NCI-H1694 (cell line): ENCODE results near the gene COL9A2.

Source experiments
- DNase-seq: peaks from one replicate; lab custom pipeline; 2025; lab: John Stamatoyannopoulos, UW

COL9A2 gene

DNA sequence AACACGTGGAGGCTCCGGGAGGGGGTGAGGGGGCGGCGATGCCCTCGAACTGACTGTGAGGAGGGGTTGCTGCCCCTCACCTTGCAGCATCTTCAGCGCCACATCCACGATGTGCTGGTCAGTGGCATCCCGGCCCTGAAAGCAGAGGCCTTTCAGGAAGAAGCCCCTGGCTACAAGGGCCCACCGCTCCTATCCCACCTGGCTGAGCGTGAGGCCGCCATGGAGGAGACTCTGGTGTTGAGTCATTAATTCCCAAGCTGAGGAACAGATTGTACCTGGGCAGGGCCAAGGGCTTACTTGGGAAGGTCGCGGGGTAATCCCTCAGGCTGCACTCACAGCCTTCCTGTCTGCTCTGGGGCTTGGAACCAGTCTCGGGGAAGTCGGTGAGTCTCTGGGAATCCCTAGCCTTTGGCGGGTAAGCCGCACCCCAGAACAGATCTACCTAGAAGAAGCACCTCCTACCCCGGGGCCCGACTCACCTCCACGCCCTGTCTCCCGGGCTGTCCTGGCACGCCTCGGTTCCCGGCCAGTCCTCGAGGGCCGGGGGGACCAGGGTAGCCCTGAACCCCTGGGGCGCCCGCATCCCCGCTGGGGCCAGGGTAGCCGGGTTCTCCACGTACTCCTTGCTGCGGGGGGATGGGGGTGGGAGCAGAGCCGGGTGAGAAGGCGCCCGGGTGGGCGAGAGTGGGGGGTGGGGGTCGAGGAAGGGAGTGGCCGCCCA, 13.9 kb downstream of the COL9A2 start:
- no peak for DNase-seq

DNA sequence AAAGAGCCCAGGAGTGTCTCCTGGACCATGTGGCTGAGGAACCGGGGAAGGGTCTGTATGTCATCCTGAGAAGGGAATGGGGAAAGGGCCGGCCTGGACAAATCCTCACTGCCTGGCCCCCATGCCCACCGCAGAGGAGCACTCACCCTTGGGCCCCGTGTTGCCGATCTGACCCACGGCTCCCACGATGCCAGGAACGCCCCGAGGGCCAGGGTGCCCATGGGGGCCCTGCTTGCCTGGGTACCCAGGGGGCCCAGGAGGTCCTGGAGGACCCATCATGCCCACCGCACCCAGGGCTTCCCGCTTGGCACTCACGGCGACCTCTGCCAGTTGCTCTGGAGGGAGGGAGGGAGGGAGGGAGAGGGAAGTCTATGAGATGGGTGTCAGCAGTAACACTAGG, 14.6 kb downstream of the COL9A2 start:
- no peak for DNase-seq

- DNase-seq = no peak
Observed at GRCh38 chr1:40301541-40302299, 15.4 kb downstream of the COL9A2 start.

GRCh38 chr1:40301066-40301465, 16.0 kb downstream of the COL9A2 start:
- DNase-seq = no peak

DNA sequence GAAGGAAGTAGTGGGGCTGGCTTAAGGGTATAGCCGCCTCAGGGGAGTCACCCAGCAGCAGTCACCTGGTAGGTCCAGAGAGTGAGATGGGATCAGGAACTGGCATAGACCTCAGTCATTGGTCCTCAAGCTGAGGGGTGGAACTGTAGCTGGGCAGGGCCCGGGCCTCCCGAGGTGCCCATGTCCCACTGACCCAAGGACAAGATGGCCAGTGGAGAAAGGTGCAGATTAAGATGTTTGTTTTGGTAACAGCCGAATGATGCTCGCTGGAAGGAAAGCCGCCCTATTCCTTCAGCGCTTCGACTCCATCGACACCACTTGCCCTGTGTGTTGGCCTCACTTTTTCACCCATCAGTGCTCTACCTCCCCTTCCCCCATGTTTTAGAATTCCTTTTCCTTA, 16.4 kb downstream of the COL9A2 start:
- no peak for DNase-seq

GRCh38 chr1:40300249-40300567, 16.9 kb downstream of the COL9A2 start:
- no peak for DNase-seq

DNA sequence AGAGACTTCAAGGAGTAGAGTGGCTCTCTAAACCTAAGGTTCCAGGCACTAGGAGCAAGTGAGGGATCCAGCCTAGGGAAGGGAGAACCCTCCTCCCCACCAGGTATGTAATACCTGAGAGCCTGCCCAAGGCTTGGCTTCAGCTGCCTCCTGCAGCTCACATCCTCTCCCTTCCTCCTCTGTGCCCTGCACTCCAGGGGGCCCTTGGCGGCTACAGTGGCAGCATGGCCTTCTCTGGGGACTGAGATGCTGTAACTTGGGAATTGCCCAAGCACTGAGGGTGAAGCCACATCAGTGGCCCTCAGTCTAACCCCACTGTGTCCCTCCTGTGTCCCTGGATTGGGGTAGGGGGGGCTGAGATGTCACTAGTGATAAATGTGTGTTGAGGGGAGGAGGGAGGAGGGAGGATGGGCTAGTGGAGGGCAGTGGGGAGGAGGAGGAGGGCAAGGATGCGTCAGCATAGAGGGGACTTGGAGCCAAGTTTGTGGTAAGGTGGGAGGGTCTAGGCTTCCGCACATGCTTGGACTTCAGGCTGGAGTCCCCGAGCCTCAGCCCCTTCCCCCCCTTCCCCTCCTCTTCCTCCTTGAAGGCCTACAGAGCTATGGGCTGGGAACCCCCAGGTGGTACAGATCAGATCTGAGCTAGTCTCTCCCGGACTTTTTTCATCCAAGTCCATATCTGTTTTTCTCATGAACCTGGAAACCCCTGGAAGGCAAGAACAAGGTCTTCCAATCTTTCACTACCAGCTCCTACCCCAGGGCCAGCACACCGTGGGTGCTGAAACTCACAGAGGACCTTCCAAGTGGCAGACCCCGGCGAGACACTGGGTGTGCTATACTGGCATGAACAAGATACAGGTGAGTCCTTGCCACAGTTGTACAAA, 17.5 kb downstream of the COL9A2 start:
- DNase-seq = no peak

DNA sequence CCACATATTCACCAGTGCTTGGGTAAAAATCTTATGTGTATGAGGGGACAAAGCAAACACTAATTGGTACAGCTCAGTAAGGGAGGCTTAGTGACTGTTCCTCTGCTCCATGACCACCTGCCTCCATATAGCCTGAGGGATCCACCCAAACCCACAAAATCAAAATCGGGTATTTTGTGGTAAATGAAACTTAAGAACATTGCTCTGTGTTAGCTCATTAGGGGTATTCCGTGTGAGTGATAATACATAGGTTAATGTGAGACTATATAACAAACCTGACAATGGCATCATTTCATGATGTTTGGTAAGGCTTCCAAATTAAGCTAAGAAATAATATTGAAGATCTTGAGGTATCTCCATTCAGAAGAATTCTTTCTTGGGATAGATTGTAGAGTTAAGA, 25.8 kb downstream of the COL9A2 start:
- no peak for DNase-seq

DNA sequence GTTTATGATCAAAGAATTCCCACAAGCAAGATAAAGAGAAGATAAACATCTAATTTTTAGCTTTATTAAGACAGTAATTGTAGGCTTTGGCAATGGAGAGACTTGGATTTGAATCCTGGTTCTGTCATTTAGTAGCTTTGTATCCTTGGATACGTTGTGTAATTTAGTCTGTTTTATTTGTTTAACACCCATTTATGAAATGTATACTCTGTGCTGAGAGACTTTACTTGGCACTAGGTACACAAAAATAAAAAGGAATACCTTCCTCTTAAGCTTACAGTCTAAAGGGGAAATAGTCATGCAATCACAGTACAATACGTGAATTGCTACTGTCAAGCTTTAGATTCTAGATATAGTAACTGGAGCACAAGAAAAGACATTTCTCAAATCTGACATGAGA, 35.2 kb downstream of the COL9A2 start:
- DNase-seq = no peak

DNA sequence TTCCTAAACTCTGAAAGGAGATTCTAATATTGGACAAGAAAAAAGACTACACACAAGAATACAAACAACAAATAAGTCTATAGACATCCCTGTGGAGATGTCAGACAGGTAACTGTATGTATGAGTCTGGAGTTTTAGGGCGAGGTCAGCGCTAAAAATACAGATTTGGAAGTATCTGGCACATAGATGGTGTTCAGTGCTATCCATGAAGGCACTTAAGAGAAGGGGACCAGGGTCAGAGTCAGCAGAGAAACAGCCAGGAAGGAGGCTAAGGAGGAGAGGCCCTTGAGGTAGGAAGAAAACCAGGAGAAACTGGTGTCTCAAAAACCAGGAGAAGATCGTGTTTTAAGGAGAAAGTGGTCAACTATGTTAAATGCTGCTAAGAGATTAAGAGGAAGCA, 41.0 kb downstream of the COL9A2 start:
- DNase-seq = no peak

GRCh38 chr1:40274331-40274730, 42.8 kb downstream of the COL9A2 start:
- no peak for DNase-seq

GRCh38 chr1:40273547-40274166, 43.4 kb downstream of the COL9A2 start:
- DNase-seq = no peak

DNA sequence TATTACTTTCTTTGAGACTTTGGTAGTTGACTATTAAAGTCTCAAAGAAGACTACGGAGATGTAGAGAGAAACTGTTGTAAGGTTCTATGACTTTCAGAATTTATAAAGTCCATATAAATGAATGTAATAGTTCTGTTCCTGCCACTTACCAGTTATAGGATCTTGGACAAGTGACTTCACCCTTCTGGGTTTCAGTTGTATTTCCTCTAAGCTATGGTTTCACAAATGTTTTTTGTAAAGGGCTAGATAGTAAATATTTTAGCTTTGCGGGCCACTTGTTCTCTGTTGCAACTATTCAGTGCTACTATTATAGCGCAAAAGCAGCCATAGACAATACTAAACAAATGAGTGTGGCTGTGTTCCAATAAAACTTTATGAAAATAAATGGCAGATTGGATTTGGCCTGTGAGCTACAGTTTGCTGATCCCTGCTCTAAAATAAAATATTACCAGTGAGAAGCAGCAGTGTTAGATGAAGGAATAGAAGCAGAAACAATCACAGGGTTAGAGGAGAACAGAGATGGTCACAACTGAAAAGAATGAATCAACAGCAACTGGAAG, 44.4 kb downstream of the COL9A2 start:
- no peak for DNase-seq

GRCh38 chr1:40270152-40270834, 46.8 kb downstream of the COL9A2 start:
- DNase-seq = no peak

DNA sequence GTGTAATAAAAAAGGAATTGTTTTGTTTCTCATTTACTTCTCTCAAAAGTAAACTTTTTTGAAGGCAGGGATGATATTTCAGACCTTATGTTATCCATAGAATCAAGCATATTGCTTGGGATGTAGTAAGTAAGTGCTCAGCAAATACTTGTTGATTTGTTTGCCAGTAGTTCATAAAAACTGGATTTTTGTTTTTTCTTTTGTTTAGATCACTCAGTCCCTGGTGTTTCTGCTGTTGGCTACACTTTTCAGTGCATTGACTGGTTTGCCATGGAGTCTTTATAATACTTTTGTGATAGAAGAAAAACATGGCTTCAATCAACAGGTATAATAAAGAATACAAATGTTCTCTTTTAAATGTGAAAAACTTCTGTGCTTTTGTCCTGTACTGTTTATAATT, 48.9 kb downstream of the COL9A2 start:
- no peak for DNase-seq

- no peak for DNase-seq
Observed at GRCh38 chr1:40267767-40268187, 49.3 kb downstream of the COL9A2 start.

DNA sequence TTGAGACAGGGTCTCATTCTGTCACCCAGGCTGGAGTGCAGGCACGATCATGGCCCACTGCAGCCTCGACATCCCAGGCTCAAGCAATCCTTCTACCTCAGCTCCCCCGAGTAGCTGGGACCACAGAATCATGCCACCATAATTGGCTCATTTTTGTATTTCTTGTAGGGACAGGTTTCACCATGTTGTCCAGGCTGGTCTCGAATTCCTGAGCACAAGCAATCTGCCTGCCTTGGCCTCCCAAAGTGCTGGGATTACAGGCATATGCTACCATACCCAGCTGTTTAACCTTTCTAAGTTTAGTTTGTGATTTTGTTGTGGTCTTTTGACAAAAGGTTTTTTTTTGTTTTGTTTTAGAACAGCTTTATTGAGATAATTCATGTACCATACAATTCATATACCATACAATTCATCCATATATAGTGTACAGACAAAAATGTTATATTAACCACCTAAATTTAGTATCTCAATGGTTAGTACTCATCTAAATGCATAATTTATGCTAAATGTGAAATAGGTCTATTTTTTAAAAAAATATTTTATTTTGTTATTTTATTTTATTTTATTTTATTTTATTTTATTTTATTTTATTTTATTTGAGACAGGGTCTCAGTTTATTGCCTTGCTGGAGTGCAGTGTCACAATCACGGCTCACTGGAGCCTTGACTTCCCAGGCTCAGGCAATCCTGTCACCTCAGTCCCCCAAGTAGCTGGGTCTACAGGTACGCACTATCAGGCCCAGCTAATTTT, 50.1 kb downstream of the COL9A2 start:
- DNase-seq = no peak

DNA sequence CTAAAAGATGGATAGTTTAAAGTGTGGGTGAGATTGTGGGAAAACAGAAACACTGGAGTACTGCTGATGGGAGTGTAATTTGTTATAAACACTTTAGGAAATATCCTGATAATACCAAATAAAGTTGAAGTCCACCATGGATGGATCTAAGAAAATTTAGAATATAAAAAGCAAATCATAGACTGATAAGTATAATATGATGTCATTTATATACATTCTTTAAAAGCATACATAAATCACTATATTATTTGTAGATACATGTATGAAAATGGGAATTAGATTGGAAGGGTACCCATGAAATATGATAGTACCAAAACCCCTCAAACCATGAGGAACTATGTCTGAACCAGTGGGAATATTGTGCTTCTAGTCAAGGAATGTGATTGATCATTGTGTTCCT, 51.2 kb downstream of the COL9A2 start:
- DNase-seq = no peak

DNA sequence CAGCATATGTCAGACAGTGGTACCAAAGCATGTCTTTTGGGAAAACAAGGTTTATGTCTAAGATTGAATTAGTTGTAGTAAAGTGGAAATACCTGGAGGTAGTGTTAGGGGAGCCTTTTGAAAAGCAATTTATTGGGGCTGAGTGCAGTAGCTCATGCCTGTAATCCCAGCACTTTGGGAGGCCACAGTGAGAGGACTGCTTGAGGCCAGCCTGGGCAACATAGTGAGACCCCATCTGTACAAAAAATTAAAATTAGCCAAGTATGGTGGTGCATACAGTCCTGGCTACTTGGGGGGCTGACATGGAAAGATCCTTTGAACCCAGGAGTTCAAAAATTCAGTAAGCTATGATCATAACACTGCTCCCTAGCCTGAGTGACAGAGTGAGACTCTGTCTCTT, 51.8 kb downstream of the COL9A2 start:
- DNase-seq = no peak

- no peak for DNase-seq
Observed at GRCh38 chr1:40264354-40264781, 52.7 kb downstream of the COL9A2 start.

GRCh38 chr1:40258445-40258769, 58.7 kb downstream of the COL9A2 start:
- DNase-seq = no peak
